WTC11 (cell line): ENCODE measurements around the gene IFNL4. TPM values are rescaled to one million over a fixed set of nuclear protein-coding genes. Genes with fewer than 3 reads are reported as not detected.
A peak's percentile ranks its signal among the peaks of the same experiment; 100 is the strongest.

ENCODE experiments used
- CBFB ChIP-seq: sonication (generic); formaldehyde crosslinking; IDR thresholded peaks from 2 replicates; pipeline ENCODE4 v1.8.1; 2022; ENCODE audit warnings: mild to moderate bottlenecking, low read depth, missing genetic modification reagents
- CREB1 ChIP-seq: sonication (generic); formaldehyde crosslinking; IDR thresholded peaks from 2 replicates; pipeline ENCODE4 v1.8.0; 2023; ENCODE audit warnings: mild to moderate bottlenecking, missing genetic modification reagents
- E2F4 ChIP-seq: sonication (generic); formaldehyde crosslinking; IDR thresholded peaks from 2 replicates; pipeline ENCODE4 v1.8.1; 2022; ENCODE audit warnings: low read depth, mild to moderate bottlenecking, moderate library complexity, missing genetic modification reagents, borderline replicate concordance
- E2F5 ChIP-seq: sonication (generic); formaldehyde crosslinking; IDR thresholded peaks from 2 replicates; pipeline ENCODE4 v1.8.1; 2022; ENCODE audit warnings: mild to moderate bottlenecking, moderate library complexity, missing genetic modification reagents
- EMX1 ChIP-seq: fragments of 250-450 bp; sonication (Bioruptor Pico); IDR thresholded peaks from 2 replicates; pipeline ENCODE4 v1.8.0; 2021; ENCODE audit warnings: mild to moderate bottlenecking
- ETV6 ChIP-seq: sonication (generic); formaldehyde crosslinking; IDR thresholded peaks from 2 replicates; pipeline ENCODE4 v1.8.1; 2022; ENCODE audit warnings: mild to moderate bottlenecking, missing genetic modification reagents
- FOXP1 ChIP-seq: sonication (generic); formaldehyde crosslinking; IDR thresholded peaks from 2 replicates; pipeline ENCODE4 v1.8.0; 2022; ENCODE audit warnings: missing genetic modification reagents, mild to moderate bottlenecking, moderate library complexity, borderline replicate concordance
- HMGA2 ChIP-seq: fragments of 250-450 bp; sonication (Bioruptor Pico); IDR thresholded peaks from 2 replicates; pipeline ENCODE4 v1.4.0; 2021; ENCODE audit warnings: mild to moderate bottlenecking, moderate library complexity
- JUN ChIP-seq: sonication (generic); formaldehyde crosslinking; IDR thresholded peaks from 2 replicates; pipeline ENCODE4 v1.8.0; 2023; ENCODE audit warnings: mild to moderate bottlenecking, missing genetic modification reagents
- MXD4 ChIP-seq: fragments of 250-450 bp; sonication (Bioruptor Pico); IDR thresholded peaks from 2 replicates; pipeline ENCODE4 v1.8.0; 2021; ENCODE audit warnings: mild to moderate bottlenecking, moderate library complexity, borderline replicate concordance
- NFE2L1 ChIP-seq: sonication (generic); formaldehyde crosslinking; IDR thresholded peaks from 2 replicates; pipeline ENCODE4 v1.8.1; 2023; ENCODE audit warnings: missing genetic modification reagents
- NR1H2 ChIP-seq: sonication (generic); formaldehyde crosslinking; IDR thresholded peaks from 2 replicates; pipeline ENCODE4 v1.9.0; 2021; ENCODE audit warnings: mild to moderate bottlenecking, moderate library complexity, missing genetic modification reagents
- NR2C2 ChIP-seq: sonication (generic); formaldehyde crosslinking; IDR thresholded peaks from 2 replicates; pipeline ENCODE4 v1.8.0; 2022; ENCODE audit warnings: mild to moderate bottlenecking, missing genetic modification reagents
- NR3C1 ChIP-seq: sonication (generic); formaldehyde crosslinking; conservative IDR thresholded peaks from 2 replicates; pipeline ENCODE4 v1.8.1; 2023; ENCODE audit warnings: low read depth, mild to moderate bottlenecking, missing genetic modification reagents
- SMAD4 ChIP-seq: sonication (generic); formaldehyde crosslinking; IDR thresholded peaks from 2 replicates; pipeline ENCODE4 v1.8.0; 2022; ENCODE audit warnings: mild to moderate bottlenecking, missing genetic modification reagents
- TCF7 ChIP-seq: sonication (generic); formaldehyde crosslinking; IDR thresholded peaks from 2 replicates; pipeline ENCODE4 v1.8.0; 2022; ENCODE audit warnings: mild to moderate bottlenecking, low read depth, missing genetic modification reagents, moderate library complexity
- TEAD1 ChIP-seq: sonication (generic); formaldehyde crosslinking; IDR thresholded peaks from 2 replicates; pipeline ENCODE4 v1.8.0; 2022; ENCODE audit warnings: mild to moderate bottlenecking, missing genetic modification reagents
- ZBTB21 ChIP-seq: sonication (generic); formaldehyde crosslinking; IDR thresholded peaks from 2 replicates; pipeline ENCODE4 v1.8.1; 2023; ENCODE audit warnings: mild to moderate bottlenecking, missing genetic modification reagents, borderline replicate concordance
- ZNF416 ChIP-seq: fragments of 250-450 bp; sonication (Bioruptor Pico); IDR thresholded peaks from 2 replicates; pipeline ENCODE4 v1.9.0; 2021; ENCODE audit warnings: mild to moderate bottlenecking, inconsistent platforms
- total RNA-seq: library from RNA; stranded (reverse); gene quantifications from 3 replicates; pipeline ENCODE4 v1.2.3, GENCODE V29; 2021
- TF ChIP-seq, protein P1 (sequence below): sonication (generic); formaldehyde crosslinking; IDR thresholded peaks from 2 replicates; pipeline ENCODE4 v1.8.0; 2022; ENCODE audit warnings: missing genetic modification reagents
- TF ChIP-seq, protein P2 (sequence below): fragments of 250-450 bp; sonication (Bioruptor Pico); conservative IDR thresholded peaks from 2 replicates; pipeline ENCODE4 v1.9.0; 2021; ENCODE audit warnings: mild to moderate bottlenecking
- TF ChIP-seq, protein P3 (sequence below): sonication (generic); formaldehyde crosslinking; IDR thresholded peaks from 2 replicates; pipeline ENCODE4 v1.8.1; 2023; ENCODE audit warnings: mild to moderate bottlenecking, missing genetic modification reagents
- TF ChIP-seq, protein P4 (sequence below): fragments of 250-450 bp; sonication (Bioruptor Pico); IDR thresholded peaks from 2 replicates; pipeline ENCODE4 v1.9.0; 2021; ENCODE audit warnings: mild to moderate bottlenecking, borderline replicate concordance
- TF ChIP-seq, protein P5 (sequence below): sonication (generic); formaldehyde crosslinking; IDR thresholded peaks from 2 replicates; pipeline ENCODE4 v1.8.1; 2022; ENCODE audit warnings: low read depth, missing genetic modification reagents, borderline replicate concordance

IFNL4 gene
- total RNA-seq, 1 experiment from 2014 or later: not detected

GRCh38 chr19:39265321-39265916, 16.8 kb upstream of the IFNL4 start (continued):
- TF ChIP-seq, protein P1, sequence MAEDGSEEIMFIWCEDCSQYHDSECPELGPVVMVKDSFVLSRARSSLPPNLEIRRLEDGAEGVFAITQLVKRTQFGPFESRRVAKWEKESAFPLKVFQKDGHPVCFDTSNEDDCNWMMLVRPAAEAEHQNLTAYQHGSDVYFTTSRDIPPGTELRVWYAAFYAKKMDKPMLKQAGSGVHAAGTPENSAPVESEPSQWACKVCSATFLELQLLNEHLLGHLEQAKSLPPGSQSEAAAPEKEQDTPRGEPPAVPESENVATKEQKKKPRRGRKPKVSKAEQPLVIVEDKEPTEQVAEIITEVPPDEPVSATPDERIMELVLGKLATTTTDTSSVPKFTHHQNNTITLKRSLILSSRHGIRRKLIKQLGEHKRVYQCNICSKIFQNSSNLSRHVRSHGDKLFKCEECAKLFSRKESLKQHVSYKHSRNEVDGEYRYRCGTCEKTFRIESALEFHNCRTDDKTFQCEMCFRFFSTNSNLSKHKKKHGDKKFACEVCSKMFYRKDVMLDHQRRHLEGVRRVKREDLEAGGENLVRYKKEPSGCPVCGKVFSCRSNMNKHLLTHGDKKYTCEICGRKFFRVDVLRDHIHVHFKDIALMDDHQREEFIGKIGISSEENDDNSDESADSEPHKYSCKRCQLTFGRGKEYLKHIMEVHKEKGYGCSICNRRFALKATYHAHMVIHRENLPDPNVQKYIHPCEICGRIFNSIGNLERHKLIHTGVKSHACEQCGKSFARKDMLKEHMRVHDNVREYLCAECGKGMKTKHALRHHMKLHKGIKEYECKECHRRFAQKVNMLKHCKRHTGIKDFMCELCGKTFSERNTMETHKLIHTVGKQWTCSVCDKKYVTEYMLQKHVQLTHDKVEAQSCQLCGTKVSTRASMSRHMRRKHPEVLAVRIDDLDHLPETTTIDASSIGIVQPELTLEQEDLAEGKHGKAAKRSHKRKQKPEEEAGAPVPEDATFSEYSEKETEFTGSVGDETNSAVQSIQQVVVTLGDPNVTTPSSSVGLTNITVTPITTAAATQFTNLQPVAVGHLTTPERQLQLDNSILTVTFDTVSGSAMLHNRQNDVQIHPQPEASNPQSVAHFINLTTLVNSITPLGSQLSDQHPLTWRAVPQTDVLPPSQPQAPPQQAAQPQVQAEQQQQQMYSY (CRISPR knock-in tag): 0 out of 2 replicates have a peak, but pooled peaks have one; percentile 5
- TF ChIP-seq, protein P2, sequence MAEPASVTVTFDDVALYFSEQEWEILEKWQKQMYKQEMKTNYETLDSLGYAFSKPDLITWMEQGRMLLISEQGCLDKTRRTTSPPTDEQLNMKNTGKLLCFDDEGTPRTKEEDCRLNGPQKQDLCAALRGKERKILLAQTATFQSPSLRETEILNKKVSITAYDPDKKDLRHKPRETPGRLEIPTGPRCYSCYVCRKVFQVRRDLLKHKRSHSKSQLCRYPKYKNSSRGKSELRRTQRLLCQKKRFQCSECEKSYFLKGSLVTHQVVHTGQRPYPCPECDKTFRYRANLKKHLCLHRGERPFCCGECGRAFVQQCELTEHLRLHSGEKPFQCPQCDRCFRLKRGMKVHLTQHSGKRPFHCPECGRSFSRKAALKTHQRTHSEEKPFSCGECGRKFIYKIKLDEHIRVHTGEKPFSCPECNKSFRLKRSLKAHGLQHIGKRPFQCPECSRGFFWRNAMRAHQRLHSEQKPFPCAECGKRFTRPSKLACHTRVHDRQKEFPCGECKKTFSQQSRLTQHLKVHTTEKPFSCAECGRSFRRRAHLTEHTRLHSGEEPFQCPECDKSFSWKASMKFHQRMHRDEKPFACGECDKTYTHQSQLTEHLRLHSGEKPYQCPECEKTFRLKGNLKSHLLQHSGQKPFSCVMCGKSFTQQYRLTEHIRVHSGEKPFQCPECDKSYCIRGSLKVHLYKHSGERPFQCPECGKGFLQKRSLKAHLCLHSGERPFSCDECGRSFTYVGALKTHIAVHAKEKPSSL (CRISPR knock-in tag): no peak
- TF ChIP-seq CREB1 (CRISPR knock-in tag) (peak; percentile 27; the same call in 1 of the 2 replicates), TEAD1 (CRISPR knock-in tag) (no peak), NFE2L1 (no peak), E2F4 (no peak), MXD4 (CRISPR knock-in tag) (no peak), NR2C2 (CRISPR knock-in tag) (no peak; the same call in 1 of the 2 replicates), ETV6 (CRISPR knock-in tag) (no peak), E2F5 (CRISPR knock-in tag) (no peak), JUN (CRISPR knock-in tag) (no peak), FOXP1 (CRISPR knock-in tag) (no peak; the same call in 1 of the 2 replicates), SMAD4 (CRISPR knock-in tag) (0 out of 2 replicates have a peak, but pooled peaks have one; percentile 18), TCF7 (CRISPR knock-in tag) (no peak), CBFB (CRISPR knock-in tag) (no peak), ZNF416 (CRISPR knock-in tag) (no peak), NR3C1 (CRISPR knock-in tag) (no peak), NR1H2 (no peak), HMGA2 (CRISPR knock-in tag) (no peak), ZBTB21 (no peak), EMX1 (no peak)
- TF ChIP-seq, protein P3, sequence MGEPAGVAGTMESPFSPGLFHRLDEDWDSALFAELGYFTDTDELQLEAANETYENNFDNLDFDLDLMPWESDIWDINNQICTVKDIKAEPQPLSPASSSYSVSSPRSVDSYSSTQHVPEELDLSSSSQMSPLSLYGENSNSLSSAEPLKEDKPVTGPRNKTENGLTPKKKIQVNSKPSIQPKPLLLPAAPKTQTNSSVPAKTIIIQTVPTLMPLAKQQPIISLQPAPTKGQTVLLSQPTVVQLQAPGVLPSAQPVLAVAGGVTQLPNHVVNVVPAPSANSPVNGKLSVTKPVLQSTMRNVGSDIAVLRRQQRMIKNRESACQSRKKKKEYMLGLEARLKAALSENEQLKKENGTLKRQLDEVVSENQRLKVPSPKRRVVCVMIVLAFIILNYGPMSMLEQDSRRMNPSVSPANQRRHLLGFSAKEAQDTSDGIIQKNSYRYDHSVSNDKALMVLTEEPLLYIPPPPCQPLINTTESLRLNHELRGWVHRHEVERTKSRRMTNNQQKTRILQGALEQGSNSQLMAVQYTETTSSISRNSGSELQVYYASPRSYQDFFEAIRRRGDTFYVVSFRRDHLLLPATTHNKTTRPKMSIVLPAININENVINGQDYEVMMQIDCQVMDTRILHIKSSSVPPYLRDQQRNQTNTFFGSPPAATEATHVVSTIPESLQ (CRISPR knock-in tag): no peak
- TF ChIP-seq, protein P4, sequence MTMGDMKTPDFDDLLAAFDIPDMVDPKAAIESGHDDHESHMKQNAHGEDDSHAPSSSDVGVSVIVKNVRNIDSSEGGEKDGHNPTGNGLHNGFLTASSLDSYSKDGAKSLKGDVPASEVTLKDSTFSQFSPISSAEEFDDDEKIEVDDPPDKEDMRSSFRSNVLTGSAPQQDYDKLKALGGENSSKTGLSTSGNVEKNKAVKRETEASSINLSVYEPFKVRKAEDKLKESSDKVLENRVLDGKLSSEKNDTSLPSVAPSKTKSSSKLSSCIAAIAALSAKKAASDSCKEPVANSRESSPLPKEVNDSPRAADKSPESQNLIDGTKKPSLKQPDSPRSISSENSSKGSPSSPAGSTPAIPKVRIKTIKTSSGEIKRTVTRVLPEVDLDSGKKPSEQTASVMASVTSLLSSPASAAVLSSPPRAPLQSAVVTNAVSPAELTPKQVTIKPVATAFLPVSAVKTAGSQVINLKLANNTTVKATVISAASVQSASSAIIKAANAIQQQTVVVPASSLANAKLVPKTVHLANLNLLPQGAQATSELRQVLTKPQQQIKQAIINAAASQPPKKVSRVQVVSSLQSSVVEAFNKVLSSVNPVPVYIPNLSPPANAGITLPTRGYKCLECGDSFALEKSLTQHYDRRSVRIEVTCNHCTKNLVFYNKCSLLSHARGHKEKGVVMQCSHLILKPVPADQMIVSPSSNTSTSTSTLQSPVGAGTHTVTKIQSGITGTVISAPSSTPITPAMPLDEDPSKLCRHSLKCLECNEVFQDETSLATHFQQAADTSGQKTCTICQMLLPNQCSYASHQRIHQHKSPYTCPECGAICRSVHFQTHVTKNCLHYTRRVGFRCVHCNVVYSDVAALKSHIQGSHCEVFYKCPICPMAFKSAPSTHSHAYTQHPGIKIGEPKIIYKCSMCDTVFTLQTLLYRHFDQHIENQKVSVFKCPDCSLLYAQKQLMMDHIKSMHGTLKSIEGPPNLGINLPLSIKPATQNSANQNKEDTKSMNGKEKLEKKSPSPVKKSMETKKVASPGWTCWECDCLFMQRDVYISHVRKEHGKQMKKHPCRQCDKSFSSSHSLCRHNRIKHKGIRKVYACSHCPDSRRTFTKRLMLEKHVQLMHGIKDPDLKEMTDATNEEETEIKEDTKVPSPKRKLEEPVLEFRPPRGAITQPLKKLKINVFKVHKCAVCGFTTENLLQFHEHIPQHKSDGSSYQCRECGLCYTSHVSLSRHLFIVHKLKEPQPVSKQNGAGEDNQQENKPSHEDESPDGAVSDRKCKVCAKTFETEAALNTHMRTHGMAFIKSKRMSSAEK (CRISPR knock-in tag): no peak
- TF ChIP-seq, protein P5, sequence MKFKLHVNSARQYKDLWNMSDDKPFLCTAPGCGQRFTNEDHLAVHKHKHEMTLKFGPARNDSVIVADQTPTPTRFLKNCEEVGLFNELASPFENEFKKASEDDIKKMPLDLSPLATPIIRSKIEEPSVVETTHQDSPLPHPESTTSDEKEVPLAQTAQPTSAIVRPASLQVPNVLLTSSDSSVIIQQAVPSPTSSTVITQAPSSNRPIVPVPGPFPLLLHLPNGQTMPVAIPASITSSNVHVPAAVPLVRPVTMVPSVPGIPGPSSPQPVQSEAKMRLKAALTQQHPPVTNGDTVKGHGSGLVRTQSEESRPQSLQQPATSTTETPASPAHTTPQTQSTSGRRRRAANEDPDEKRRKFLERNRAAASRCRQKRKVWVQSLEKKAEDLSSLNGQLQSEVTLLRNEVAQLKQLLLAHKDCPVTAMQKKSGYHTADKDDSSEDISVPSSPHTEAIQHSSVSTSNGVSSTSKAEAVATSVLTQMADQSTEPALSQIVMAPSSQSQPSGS: no peak
